ENCODE measurements around the gene TEC.

TEC gene

DNA sequence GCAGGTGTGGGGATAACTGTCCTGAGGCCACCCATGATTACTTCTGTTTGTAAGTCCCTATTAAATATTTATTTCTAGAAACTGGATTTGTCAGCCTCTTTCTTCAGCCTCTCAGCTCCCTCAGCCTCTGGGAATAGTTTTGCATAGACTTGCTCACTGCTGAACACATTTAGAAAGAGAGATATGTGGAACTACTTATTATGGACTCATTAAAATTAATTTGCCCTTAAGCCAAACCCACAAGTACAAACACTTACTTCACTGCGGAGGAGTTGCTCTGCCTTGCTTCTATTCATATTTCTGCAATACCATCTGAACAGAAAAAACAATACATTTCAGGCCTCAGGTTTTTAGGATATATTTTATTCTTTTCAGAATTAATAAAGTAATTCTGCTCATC lies 113.2 kb downstream of the TEC start:
- DNase-seq, result no peak

GRCh38 chr4:48153791-48154550 lies 115.7 kb downstream of the TEC start:
- DNase-seq, result no peak

DNA sequence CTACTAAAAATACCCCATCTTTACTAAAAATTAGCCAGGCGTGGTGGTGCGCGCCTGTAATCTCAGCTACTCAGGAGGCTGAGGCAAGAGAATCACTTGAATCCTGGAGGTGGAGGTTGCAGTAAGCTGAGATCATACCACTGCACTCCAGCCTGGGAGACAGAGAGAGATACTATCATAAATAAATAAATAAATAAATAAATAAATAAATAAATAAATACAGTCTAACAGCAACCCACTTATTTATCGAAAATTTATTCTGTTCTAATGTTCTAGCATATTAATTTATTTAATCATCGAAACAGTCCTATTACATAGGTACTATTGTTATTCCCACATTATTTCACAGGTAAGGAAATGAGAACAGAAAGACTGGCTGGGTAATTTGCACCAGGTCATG lies 117.4 kb downstream of the TEC start:
- DNase-seq, result no peak

DNA sequence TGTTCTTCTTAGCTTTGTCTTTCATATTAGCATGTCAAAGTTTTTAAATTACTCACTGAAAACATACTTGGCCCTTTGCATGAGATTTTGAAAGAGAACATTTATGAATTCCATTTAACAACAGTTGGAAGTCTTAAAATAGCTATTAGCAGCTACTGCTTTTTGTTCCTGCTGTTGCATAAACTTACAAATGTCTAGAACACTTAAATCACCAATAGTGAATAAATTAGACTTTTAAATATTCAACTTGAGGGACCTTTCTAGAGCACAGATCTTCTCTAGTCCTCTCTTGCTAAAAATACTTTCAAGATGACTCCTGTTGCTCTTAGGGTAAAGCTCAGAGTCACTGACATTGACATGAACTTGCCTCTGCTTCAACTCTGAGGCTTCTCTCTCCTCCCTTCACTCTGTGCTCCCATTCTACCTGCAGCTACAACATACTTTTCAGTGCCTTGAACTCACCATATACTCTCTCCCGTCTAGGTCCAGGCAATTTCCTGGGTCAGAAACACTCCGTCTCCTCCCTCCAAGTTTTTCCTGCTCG lies 119.7 kb downstream of the TEC start:
- no peak for DNase-seq

DNA sequence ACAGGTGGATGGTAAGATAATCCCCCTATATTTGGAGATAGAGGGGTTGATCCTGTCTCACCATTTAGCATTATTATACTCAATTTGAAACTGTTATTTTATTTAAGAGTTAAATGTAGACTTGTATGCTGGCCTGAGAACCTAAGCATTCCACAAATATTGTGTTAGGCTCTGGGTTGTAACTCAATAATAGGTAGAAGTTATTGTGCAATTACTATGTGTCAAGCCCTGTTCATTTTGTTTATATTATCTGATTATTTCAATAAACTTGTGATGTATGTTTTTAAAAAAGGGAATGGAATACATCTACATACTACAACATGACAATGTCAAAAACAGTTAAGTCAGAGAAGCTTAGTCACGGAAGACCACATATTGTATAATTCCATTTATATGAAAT lies 122.0 kb downstream of the TEC start:
- DNase-seq, result no peak

GRCh38 chr4:48141048-48141447 lies 128.6 kb downstream of the TEC start:
- peak in 1 of 5 experiments; percentile 61 for DNase-seq

DNA sequence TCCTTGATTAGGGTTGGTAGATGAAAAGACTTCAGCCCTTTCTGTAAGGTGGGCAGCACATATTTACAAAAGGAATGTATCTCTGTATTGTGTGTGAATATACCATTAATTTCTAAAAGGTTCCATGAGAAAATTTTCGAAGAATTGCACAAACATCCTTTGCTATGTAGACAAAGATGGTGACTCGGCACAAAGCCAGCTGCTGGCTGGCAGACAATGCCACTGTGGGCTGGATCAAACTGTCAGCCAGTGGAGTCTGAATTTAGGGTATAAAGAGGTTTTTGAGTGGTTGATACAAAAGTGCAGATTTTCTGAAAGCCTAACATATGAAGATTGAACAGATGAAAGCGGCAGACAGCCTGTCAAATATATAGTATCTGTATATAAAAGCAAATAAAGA lies 129.9 kb downstream of the TEC start:
- no peak for DNase-seq

DNA sequence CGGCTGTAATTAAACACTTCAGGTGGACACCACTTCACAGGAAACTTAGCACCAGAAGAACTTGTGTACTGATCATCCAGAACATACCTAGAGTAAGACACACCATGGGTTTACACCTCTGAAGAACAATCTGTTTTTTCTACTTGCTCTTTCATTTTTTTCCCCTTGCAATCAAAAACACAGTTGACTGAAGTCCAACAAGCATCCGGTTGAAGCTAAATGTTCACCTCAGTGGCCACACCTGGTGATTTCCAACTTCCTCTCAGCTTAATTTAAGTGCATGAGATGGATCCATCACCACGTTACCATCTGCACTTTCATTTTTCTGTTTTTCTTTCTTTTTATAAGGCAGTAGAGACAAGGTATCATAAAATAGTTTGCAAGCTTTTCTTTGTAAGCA lies 130.7 kb downstream of the TEC start:
- DNase-seq, result peak in 2 of 5 experiments; percentile 66 to 74

DNA sequence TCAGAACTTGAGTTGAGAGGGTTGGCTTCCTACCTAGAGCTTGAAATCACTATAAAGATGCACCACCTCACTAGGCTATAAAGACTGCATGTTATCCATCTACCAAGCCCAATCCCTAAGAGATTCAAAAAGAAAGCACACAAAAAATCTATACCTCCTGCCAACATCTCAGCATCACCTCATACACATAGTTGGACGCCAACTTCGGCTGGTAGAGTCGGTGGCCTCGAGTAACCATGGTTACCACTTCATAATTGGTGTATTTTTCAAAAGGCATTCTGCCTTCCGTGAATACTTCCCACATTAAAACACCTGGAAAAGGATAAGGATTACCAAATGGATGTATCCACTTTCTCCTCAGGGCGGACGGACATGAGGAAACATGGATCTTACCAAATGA lies 131.1 kb downstream of the TEC start:
- DNase-seq, result no peak

DNA sequence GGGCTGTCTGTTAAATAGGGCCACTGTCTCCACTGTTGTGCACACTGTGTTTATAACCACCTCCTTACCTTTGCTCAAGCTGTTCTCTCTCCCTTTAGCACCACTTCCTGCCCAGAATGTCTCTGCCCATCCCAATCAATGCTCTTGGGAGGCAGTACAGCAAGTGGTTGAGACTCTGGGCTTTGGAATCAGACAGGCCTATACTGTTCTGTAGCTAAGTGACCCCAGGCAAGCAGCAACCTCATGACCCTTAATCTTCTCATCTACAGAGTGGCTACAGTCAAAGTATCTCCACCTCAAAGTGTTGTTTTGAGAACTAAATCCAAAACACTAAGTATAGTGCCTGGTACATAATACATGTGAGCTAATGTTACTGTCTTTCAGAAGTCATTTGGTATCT lies 131.8 kb downstream of the TEC start:
- DNase-seq, result peak in 1 of 5 experiments; percentile 55

- peak in 1 of 5 experiments; percentile 68 for DNase-seq
These were observed 135.6 kb downstream of the TEC start, which contains the start of gene TXK for GRCh38 chr4:48134081-48134480. Gene TXK, minus strand, starts transcription at chr4:48134250. Its CDS starts 80 bp downstream, at chr4:48134170.

GRCh38 chr4:48133669-48134068 lies 136.0 kb downstream of the TEC start:
- peak in 1 of 5 experiments; percentile 16 for DNase-seq

DNA sequence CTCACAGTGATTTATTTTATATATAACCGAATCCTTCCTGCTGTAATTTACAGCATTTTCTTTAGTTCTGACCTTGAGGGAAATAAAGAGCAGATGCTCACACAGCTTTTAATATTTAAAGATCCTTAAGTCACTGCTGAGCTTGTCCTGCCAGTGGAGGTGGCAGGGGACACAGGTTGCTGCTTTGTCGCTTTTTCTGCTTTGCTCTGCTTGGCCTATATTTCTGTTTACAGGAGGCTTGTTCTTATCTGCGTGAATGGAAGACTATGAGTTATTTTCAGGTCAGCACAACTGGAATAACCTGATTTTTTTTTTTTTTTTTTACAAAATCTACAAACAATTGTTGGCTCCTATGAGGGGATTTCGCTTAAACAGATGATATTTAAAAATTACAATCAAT lies 137.9 kb downstream of the TEC start:
- DNase-seq, result no peak

- DNase-seq, result no peak
These were observed 139.5 kb downstream of the TEC start for GRCh38 chr4:48130100-48130499.

DNA sequence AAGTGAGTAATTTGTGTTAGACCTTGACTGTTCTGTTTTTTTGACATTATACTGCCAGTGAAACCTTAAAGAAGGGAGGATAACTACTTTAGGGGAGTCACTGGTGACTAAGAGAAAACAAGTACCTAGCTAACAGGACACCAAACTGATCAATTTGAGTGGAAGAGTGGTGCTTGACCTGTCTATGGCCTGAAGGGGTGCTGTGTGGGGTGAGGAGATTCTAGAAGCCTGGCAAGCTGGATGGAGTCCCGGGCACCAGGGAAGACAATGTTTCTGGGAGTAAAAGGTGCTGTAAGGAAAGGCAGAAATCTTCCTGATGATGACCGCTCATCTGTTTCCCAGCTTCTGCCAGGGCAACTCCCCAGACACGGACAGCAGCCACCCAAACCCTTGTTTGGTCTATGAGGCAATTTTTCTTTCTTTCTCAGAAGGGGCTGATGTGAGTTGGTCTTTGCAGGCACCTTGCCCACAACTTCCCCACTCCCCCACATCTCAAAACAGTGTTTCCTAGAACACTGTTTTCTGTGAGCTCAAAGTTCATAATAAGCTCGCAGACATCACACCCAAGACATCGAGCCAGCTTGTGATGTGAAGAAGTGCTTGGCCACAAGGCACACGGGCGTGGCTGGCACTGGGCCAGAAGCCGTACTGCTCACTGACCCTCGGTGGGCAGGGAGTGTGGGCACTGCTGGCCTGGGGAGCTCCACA lies 140.2 kb downstream of the TEC start:
- peak in 2 of 5 experiments; percentile 29 to 41 for DNase-seq

DNA sequence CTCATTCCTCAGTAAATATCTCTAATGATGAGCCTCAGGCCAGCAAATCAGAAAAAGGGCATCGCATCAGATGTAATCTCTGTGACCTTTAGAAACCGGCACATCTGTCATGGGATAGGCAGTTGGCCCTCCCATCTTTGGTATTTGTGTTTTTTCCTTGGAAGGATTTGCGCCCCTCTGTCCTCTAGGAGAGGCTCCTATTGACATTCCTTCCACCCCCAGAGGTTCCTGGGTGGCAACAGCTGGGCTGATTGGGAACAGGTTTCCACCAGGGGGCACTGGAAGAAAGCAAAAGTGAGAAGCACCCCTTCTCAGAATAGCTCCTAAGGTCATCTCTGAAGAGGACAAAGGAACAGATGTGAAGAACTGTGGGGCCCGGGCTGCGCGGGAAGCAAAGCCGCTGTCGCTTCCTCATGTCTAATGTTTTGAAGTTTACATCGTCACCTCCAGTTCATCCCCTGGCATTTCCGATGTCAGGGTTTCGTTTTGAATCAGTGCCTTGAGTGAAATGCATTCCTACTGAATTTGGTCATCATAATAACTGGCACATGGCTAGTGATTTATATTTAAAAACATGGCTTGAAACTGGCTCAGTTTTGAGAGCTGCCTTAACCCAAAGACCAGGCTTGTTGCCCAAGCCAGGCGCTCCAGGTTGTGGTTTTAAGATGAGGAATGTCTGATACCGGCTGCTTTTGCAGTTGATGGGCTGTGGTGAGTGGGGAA lies 141.8 kb downstream of the TEC start:
- peak in 4 of 5 experiments; percentile 36 to 91 (median 52) for DNase-seq

GRCh38 chr4:48127231-48127630 lies 142.4 kb downstream of the TEC start:
- DNase-seq, result no peak

DNA sequence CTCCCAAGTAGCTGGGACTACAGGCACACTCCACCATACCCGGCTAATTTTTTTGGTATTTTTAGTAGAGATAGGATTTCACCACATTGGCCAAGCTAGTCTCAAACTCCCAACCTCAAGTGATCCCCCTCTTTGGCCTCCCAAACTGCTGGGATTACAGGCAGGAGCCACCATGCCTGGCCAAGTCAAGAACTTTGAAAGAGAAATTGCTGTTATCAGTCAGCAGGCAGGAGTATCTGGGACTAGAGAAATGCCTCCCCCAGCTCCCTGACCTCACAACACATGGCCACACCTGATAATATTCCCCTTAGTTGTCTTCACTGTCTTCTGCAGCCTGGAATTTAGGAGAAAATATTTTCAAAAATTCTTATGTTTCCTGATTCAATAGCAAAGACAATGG lies 143.0 kb downstream of the TEC start:
- no peak for DNase-seq

DNA sequence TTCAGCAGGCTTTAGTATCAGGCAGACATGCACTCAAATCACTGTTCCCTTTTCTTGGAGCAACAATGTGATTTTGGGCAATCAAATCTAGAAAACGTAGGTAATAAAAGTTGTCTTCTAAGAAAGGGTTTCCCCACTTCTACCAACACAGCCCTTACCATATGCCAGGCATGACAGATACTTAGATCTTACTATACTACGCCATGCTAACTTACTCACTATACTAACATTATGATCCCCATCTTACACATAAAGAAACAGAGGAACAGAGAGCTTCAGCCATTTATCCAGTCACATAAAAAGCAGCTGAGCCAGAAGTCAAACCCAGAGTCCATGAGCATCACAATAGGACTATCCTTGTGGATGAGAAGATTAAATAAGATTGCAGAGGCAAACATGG lies 144.8 kb downstream of the TEC start:
- DNase-seq, result no peak

DNA sequence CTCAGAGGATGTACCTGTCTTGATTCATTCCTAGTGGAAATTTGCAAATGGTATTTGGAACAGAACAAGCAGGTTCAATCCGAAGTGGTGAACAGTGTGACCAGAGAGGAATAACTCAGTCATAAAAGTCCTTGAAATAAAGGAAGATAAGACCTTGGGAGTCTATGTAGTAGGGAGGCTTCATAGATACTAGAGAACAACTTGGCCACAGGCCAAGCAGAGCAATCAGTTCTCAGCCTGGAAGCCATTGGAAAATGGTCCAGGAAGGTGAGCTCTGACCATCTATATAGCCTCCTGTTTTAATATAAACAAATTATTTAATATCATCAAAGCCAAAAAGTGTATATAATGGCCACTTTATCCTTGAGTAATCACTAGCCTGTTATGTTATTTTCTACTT lies 146.9 kb downstream of the TEC start:
- DNase-seq, result no peak

DNA sequence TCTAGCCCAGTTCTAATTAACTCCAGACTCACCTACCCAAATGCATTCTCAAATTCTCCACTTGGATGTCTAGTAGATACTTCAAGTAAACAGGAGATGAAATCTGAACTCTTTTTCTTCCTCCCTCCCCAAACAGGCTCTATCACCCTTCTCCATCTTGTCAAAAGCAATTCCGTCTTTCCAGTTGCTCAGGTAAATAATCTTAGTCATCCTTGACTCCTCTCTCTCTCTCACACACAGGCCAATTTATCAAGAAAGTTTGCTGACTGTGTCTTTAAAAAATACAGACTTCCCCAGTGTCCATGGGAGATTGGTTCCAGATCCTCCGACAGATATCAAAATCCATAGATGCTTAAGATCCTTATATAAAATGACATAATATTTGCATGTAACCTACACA lies 148.5 kb downstream of the TEC start:
- no peak for DNase-seq

DNA sequence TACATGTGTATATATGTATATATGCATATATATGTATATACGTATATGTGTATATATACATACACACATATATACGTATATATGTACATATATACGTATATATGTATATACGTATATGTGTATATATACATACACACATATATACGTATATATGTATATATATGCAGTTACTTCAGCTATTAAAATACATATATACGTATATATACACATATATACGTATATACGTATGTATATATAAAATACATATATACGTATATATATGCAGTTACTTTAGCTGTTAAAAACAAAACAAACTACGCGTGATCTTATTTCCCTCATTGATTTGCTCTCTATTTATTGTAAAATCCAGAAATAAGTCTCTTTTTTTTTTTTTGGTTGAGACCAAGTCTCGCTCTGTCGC lies 149.5 kb downstream of the TEC start:
- DNase-seq, result no peak

DNA sequence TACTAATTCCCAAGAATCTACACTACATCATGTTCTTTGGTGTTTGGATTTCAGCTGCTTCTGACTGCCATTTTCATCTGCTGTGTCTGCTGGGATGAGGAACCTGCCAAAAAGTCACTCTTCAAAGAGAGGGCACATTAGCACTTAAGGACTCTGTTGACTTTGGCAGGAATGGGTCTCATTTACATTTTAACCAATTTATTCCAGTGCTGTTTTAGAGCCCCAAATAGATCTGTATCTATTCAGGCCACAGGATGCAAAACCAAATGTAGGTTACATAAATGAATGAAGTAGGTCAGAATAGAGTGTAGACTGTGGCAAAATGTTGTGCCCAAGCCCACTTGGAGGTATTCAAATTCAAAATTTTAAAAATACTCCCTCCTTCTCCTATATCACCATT lies 150.0 kb downstream of the TEC start:
- DNase-seq, result no peak
